H9 (cell line): ENCODE data around the gene TSPAN18. TPM values are rescaled to one million over a fixed set of nuclear protein-coding genes. Genes with fewer than 3 reads are reported as not detected.
A peak's percentile ranks its signal among the peaks of the same experiment; 100 is the strongest.

ENCODE experiments used
- DNase-seq: peaks from one replicate; pipeline ENCODE4 v3.0.0-alpha.2; 2017
- H2AFZ ChIP-seq: one replicate; pipeline ENCODE4 v1.6.1; 2013; ENCODE audit warnings: mild to moderate bottlenecking, low read length, control low read depth, moderate library complexity
- H2AK5ac ChIP-seq: 2 replicates; pipeline ENCODE4 v1.6.1; 2013; ENCODE audit warnings: low read length, control low read depth, mixed read lengths; ENCODE audit not compliant: insufficient read length
- H2BK120ac ChIP-seq: one replicate; pipeline ENCODE4 v1.6.1; 2013; ENCODE audit warnings: low read depth, mild to moderate bottlenecking, low read length, control low read depth, inconsistent platforms; ENCODE audit not compliant: poor library complexity, severe bottlenecking
- H2BK12ac ChIP-seq: 2 replicates; pipeline ENCODE4 v1.6.1; 2013; ENCODE audit warnings: low read length, control low read depth, mixed read lengths, low read depth; ENCODE audit not compliant: insufficient read length
- H2BK15ac ChIP-seq: 2 replicates; pipeline ENCODE4 v1.6.1; 2013; ENCODE audit warnings: low read depth, low read length, control low read depth
- H2BK20ac ChIP-seq: one replicate; pipeline ENCODE4 v1.6.1; 2013; ENCODE audit warnings: low read depth, mild to moderate bottlenecking, low read length, control low read depth, inconsistent platforms; ENCODE audit not compliant: poor library complexity, severe bottlenecking
- H2BK5ac ChIP-seq: 2 replicates; pipeline ENCODE4 v1.6.1; 2013; ENCODE audit warnings: low read length, control low read depth, mixed read lengths; ENCODE audit not compliant: insufficient read length
- H3K14ac ChIP-seq: 2 replicates; pipeline ENCODE4 v1.6.1; 2013; ENCODE audit warnings: low read length, control low read depth; ENCODE audit not compliant: insufficient read depth
- H3K18ac ChIP-seq: 2 replicates; pipeline ENCODE4 v1.6.1; 2013; ENCODE audit warnings: low read depth, mild to moderate bottlenecking, mixed read lengths, low read length, control low read depth; ENCODE audit not compliant: insufficient read length
- H3K23ac ChIP-seq: 2 replicates; pipeline ENCODE4 v1.6.1; 2013; ENCODE audit warnings: low read length, control low read depth, mixed read lengths, low read depth; ENCODE audit not compliant: insufficient read length
- H3K23me2 ChIP-seq: 2 replicates; pipeline ENCODE4 v1.6.1; 2013; ENCODE audit warnings: low read depth, mild to moderate bottlenecking, mixed read lengths, low read length, control low read depth; ENCODE audit not compliant: insufficient read length, poor library complexity, severe bottlenecking
- H3K27ac ChIP-seq: 2 replicates; pipeline ENCODE4 v1.5.1; 2013; ENCODE audit warnings: low read length, control low read depth, mixed read lengths, low read depth; ENCODE audit not compliant: insufficient read length
- H3K27me3 ChIP-seq: 2 replicates; pipeline ENCODE4 v1.6.1; 2013; ENCODE audit warnings: low read length, control low read depth, inconsistent platforms; ENCODE audit not compliant: insufficient read depth
- H3K4ac ChIP-seq: 2 replicates; pipeline ENCODE4 v1.6.1; 2013; ENCODE audit warnings: low read depth, mild to moderate bottlenecking, control low read depth, inconsistent platforms, low read length, moderate library complexity
- H3K4me1 ChIP-seq: 2 replicates; pipeline ENCODE4 v1.6.1; 2013; ENCODE audit warnings: low read length, control low read depth, inconsistent platforms; ENCODE audit not compliant: insufficient read depth
- H3K4me2 ChIP-seq: 2 replicates; pipeline ENCODE4 v1.6.1; 2013; ENCODE audit warnings: low read length, control low read depth, mixed read lengths; ENCODE audit not compliant: insufficient read length, insufficient read depth
- H3K56ac ChIP-seq: 2 replicates; pipeline ENCODE4 v1.6.1; 2013; ENCODE audit warnings: low read depth, mild to moderate bottlenecking, mixed read lengths, low read length, control low read depth; ENCODE audit not compliant: insufficient read length
- H3K79me1 ChIP-seq: 2 replicates; pipeline ENCODE4 v1.6.1; 2013; ENCODE audit warnings: low read depth, mild to moderate bottlenecking, moderate library complexity, low read length, control low read depth, inconsistent platforms; ENCODE audit not compliant: insufficient read depth, poor library complexity, severe bottlenecking
- H3K79me2 ChIP-seq: 2 replicates; pipeline ENCODE4 v1.6.1; 2013; ENCODE audit warnings: low read length, control low read depth, inconsistent platforms; ENCODE audit not compliant: insufficient read depth
- H3K9ac ChIP-seq: 2 replicates; pipeline ENCODE4 v1.6.1; 2013; ENCODE audit warnings: low read length, control low read depth, mixed read lengths; ENCODE audit not compliant: insufficient read length; ENCODE audit errors: extremely low read depth
- H3K9me3 ChIP-seq: one replicate; pipeline ENCODE4 v1.6.1; 2013; ENCODE audit warnings: low read depth, low read length, inconsistent platforms; ENCODE audit not compliant: control insufficient read depth
- H3T11ph ChIP-seq: one replicate; pipeline ENCODE4 v1.6.1; 2013; ENCODE audit warnings: mild to moderate bottlenecking, low read length, control low read depth, inconsistent platforms
- H4K20me1 ChIP-seq: one replicate; pipeline ENCODE4 v1.6.1; 2013; ENCODE audit not compliant: control insufficient read depth, insufficient read length, insufficient read depth
- H4K5ac ChIP-seq: 2 replicates; pipeline ENCODE4 v1.6.1; 2013; ENCODE audit warnings: low read depth, mild to moderate bottlenecking, mixed read lengths, low read length, control low read depth; ENCODE audit not compliant: insufficient read length
- H4K8ac ChIP-seq: replicated peaks from 2 replicates; pipeline ENCODE4 v1.6.1; 2013; ENCODE audit warnings: low read length, control low read depth, mixed read lengths, low read depth; ENCODE audit not compliant: insufficient read length
- H4K91ac ChIP-seq: 2 replicates; pipeline ENCODE4 v1.6.1; 2013; ENCODE audit warnings: low read depth, mild to moderate bottlenecking, moderate library complexity, mixed read lengths, low read length, control low read depth; ENCODE audit not compliant: insufficient read length
- H3K27ac Mint-ChIP-seq, 3 experiments: 2 replicates in 2 of 3; 3 replicates in 1 of 3; pipeline ENCODE4 v1.8.0; 2020 to 2021; ENCODE audit warnings: mixed read lengths in 3 of 3, mild to moderate bottlenecking in 1 of 3, moderate library complexity in 1 of 3
- H3K27me3 Mint-ChIP-seq: 2 replicates; pipeline ENCODE4 v1.8.0; 2021; ENCODE audit warnings: low read depth, mild to moderate bottlenecking, moderate library complexity, mixed read lengths
- H3K36me3 Mint-ChIP-seq, 3 experiments: 2 replicates in 2 of 3; 3 replicates in 1 of 3; pipeline ENCODE4 v1.8.0; 2020 to 2021; ENCODE audit warnings: low read depth in 3 of 3, mixed read lengths in 3 of 3; ENCODE audit not compliant: insufficient read depth in 1 of 3
- H3K4me1 Mint-ChIP-seq, 2 experiments: 2 replicates each; pipeline ENCODE4 v1.8.0; 2020; ENCODE audit warnings: mixed read lengths in 2 of 2
- H3K4me3 Mint-ChIP-seq, 2 experiments: 2 replicates in 1 of 2; 3 replicates in 1 of 2; pipeline ENCODE4 v1.8.0; 2020 to 2021; ENCODE audit warnings: mild to moderate bottlenecking in 2 of 2, mixed read lengths in 2 of 2, moderate library complexity in 1 of 2
- H3K9me3 Mint-ChIP-seq, 2 experiments: 2 replicates in 1 of 2; 3 replicates in 1 of 2; pipeline ENCODE4 v1.8.0; 2020; ENCODE audit warnings: mild to moderate bottlenecking in 2 of 2, mixed read lengths in 2 of 2, moderate library complexity in 1 of 2
- CTCF ChIP-seq: fragments of 200-600 bp; sonication (generic); conservative IDR thresholded peaks from 3 replicates; pipeline ENCODE4 v1.8.0; 2021; ENCODE audit warnings: antibody characterized with exemption, mild to moderate bottlenecking
- WGBS: extraction: QIAGEN DNeasy Blood & Tissue Kit; methylation state at CpG from one replicate; pipeline ENCODE4 v1.1.7; 2013; ENCODE audit warnings: missing lambda C conversion rate, low lambda C conversion rate, mixed read lengths; ENCODE audit not compliant: insufficient read length; ENCODE audit errors: extremely low coverage; 5-methylcytosine and 5-hydroxymethylcytosine counted together
- total RNA-seq: library from RNA; stranded (reverse); gene quantifications from 2 replicates; pipeline ENCODE4 v1.2.1, GENCODE V29; 2021

TSPAN18 gene
- total RNA-seq, 1 experiment from 2014 or later, result 25.3 TPM

GRCh38 chr11:44753961-44754645, 27.3 kb downstream of the TSPAN18 start:
- H3K23ac ChIP-seq, result no peak overlapping the region
- H3K23me2 ChIP-seq, result no peaks in the 10 kb centered on the region
- H4K5ac ChIP-seq, result no peak overlapping the region
- no peak overlapping the region for H2BK15ac ChIP-seq
- no peaks in the 10 kb centered on the region for H3K79me2 ChIP-seq
- peak overlapping the region; percentile 43 for H3K4me2 ChIP-seq
- peak overlapping the region; percentile 20 to 68; a peak in 4 of 5 replicates for H3K4me3 Mint-ChIP-seq
- H3K9me3 Mint-ChIP-seq, result peaks cover 8 to 13% of the 10 kb centered on the region in 2 experiments; a peak in 4 of 5 replicates
- no peak overlapping the region for H3K14ac ChIP-seq
- no peak for TF ChIP-seq CTCF
- no CpG with 5 or more reads among the region's 8 CpGs for WGBS
- H3K4ac ChIP-seq, result no peak overlapping the region
- H2AFZ ChIP-seq, result no peak overlapping the region
- no peak overlapping the region for H4K8ac ChIP-seq
- no peak overlapping the region for H2BK5ac ChIP-seq
- H2BK20ac ChIP-seq, result no peak overlapping the region
- no peak overlapping the region for H3K56ac ChIP-seq
- peaks cover 63% of the 10 kb centered on the region for H3K27me3 Mint-ChIP-seq
- no peak overlapping the region for H3K18ac ChIP-seq
- peaks cover 9% of the 10 kb centered on the region; the same call in 1 of the 2 replicates for H3K27me3 ChIP-seq
- no peak overlapping the region for H2BK12ac ChIP-seq
- H3K27ac ChIP-seq, result no peak overlapping the region
- peaks cover 64 to 69% of the 10 kb centered on the region in 2 experiments for H3K4me1 Mint-ChIP-seq
- H3K27ac Mint-ChIP-seq, result peak overlapping the region in 1 of 3 experiments; percentile 11; a peak in 2 of 7 replicates
- no peak overlapping the region for H4K91ac ChIP-seq
- no peaks in the 10 kb centered on the region for H3K9me3 ChIP-seq
- H4K20me1 ChIP-seq, result no peaks in the 10 kb centered on the region
- no peak overlapping the region for H2AK5ac ChIP-seq
- peaks cover 18% of the 10 kb centered on the region; the same call in 1 of the 2 replicates for H3K4me1 ChIP-seq
- DNase-seq, result peak; percentile 48
- H3K9ac ChIP-seq, result no peak overlapping the region
- H3K36me3 Mint-ChIP-seq, result peaks cover 2 to 9% (median 5%) of the 10 kb centered on the region in 3 experiments; a peak in 4 of 7 replicates
- H3T11ph ChIP-seq, result no peak overlapping the region
- no peak overlapping the region for H2BK120ac ChIP-seq
- H3K79me1 ChIP-seq, result no peaks in the 10 kb centered on the region
